AG09309 (cell line): ENCODE data around the gene IQGAP1.

Source experiments
- DNase-seq: peaks from one replicate; pipeline ENCODE4 v3.0.0-alpha.2; 2010; ENCODE audit warnings: low read depth
- H3K4me3 ChIP-seq: 2 replicates; pipeline ENCODE4 v1.5.1; 2011; ENCODE audit warnings: mild to moderate bottlenecking, low read depth, low read length, moderate library complexity; ENCODE audit not compliant: control insufficient read depth
- TF ChIP-seq, protein P1 (sequence below): IDR thresholded peaks from 2 replicates; pipeline ENCODE4 v1.5.1; 2011; ENCODE audit warnings: mild to moderate bottlenecking, low read depth, low read length, inconsistent platforms; ENCODE audit not compliant: insufficient read depth, control insufficient read depth; ENCODE audit errors: missing control alignments

IQGAP1 gene

DNA sequence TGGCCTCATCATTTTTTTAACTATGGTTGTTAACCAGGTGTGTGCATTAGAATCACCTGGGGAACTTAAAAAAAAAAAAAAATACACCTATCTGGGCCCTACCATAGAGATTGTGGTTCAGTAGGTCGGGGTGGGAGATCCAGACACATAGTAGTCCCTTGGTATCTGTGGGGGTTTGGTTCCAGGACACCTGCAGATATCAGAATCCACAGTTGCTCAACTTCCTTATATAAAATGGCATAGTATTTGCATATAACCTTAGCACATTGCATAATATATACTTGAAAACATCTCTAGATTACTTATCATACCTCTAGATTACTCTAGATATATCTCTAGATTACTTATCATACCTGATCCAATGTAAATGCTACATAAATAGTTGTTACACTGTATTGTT lies 5.0 kb downstream of the IQGAP1 start:
- no peak overlapping the region for H3K4me3 ChIP-seq
- DNase-seq: no peak
- TF ChIP-seq, protein P1, sequence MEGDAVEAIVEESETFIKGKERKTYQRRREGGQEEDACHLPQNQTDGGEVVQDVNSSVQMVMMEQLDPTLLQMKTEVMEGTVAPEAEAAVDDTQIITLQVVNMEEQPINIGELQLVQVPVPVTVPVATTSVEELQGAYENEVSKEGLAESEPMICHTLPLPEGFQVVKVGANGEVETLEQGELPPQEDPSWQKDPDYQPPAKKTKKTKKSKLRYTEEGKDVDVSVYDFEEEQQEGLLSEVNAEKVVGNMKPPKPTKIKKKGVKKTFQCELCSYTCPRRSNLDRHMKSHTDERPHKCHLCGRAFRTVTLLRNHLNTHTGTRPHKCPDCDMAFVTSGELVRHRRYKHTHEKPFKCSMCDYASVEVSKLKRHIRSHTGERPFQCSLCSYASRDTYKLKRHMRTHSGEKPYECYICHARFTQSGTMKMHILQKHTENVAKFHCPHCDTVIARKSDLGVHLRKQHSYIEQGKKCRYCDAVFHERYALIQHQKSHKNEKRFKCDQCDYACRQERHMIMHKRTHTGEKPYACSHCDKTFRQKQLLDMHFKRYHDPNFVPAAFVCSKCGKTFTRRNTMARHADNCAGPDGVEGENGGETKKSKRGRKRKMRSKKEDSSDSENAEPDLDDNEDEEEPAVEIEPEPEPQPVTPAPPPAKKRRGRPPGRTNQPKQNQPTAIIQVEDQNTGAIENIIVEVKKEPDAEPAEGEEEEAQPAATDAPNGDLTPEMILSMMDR: no peak

DNA sequence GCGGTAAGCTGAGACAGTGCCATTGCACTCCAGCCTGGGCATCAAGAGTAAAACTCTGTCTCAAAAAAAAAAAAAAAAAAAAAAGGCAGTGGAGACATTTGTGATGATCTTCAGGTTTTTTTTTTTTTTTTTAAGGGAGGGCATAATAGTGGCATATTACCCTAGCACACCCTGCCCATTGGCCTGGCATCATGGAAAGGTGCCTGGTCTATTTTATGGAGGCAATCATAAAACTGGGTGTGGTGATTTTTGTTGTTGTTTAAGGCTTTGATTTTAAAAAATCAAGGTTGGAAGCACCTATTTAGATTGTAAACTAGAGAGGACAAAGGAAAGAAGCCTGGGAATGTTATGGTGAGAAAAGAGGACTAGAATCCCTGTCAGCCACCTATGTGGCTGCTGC lies 6.0 kb downstream of the IQGAP1 start:
- no peak overlapping the region for H3K4me3 ChIP-seq
- TF ChIP-seq, protein P1: no peak
- no peak for DNase-seq

DNA sequence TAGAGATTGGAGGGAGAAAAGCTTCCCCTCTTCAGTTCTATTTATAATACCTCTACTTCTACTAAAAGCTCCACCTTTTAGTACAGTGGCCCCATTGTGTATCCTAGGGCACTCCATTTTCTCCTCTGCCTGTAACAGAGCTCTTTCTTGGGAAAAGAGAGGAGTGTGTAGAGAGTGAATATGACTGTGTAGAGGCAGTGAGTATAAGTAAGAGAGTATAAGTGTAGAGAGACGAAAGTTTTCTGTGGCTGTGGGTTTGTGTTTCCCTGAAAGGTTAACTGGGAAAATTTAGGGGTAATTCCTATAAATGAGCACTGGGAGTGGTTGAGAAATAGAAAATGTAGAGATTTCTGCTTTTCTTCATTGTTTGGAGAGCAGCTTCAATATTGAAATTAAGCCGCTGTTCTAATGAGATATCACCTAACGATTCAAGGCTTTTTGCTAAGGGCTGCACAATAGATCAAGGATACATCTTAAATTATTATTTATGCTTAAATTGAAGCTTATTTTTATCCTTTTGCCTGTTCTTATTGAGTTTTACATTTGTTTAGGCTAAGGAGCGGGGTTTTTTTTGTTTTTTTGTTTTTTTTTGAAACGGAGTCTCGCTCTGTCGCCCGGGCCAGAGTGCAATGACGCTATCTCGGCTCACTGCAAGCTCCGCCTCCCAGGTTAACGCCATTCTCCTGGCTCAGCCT lies 6.9 kb downstream of the IQGAP1 start:
- no peak overlapping the region for H3K4me3 ChIP-seq
- TF ChIP-seq, protein P1: no peak
- no peak for DNase-seq

DNA sequence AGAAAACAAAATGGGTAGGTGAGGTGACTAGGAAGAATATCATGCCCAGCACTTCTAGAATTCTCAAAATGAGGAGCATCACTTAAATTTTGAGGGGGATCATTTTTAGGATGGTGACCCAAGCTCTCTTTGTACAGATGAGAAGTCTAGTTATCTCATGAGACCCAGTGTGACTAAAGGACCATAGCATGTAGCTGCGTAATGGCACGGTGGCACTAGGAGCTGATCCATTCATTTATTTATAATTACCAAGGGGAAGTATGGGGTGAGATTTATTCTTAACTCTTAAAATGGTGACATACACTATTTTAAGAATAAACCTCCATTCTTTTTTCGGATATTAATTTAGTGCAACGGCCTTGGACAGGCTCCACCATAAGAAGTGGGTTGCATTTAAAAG lies 8.3 kb downstream of the IQGAP1 start:
- TF ChIP-seq, protein P1: no peak
- H3K4me3 ChIP-seq: no peak overlapping the region
- no peak for DNase-seq

DNA sequence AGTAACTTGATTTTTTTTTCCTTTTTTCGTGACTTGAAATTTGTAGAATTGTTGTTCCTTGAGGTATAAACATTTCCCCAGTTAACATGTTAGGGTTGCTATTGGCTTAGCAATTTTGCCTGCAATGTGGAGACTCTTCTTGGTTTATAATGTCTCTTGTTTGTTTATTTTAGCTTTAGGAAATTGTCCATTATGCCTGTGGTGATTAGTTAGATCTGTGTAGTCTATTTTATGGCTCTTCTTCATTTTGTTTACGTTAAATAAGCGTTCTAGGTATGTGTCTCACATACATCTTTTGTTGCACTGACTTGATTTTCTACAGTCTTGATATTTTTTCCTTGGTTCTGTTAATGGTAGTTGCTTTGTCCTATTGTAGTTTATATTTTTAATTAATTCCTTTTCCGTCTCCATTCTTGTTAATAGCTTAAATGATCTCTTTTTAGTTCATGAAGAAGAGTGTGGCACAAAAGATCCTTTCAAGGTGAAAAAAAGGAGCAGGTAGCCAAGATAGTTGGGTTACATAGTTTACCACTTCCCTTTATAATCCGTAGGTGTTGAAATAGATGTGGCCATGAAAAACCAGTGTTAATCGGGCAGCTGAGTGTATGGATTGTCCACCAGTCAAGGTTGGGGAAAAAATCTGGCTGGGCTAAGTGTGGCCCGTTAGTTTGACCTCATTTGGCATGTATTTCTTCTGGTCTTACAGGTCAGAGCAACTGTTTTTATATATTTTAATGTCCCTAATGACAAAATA lies 12.1 kb downstream of the IQGAP1 start:
- H3K4me3 ChIP-seq: no peak overlapping the region; the same call in 1 of the 2 replicates
- no peak for DNase-seq
- TF ChIP-seq, protein P1: no peak

DNA sequence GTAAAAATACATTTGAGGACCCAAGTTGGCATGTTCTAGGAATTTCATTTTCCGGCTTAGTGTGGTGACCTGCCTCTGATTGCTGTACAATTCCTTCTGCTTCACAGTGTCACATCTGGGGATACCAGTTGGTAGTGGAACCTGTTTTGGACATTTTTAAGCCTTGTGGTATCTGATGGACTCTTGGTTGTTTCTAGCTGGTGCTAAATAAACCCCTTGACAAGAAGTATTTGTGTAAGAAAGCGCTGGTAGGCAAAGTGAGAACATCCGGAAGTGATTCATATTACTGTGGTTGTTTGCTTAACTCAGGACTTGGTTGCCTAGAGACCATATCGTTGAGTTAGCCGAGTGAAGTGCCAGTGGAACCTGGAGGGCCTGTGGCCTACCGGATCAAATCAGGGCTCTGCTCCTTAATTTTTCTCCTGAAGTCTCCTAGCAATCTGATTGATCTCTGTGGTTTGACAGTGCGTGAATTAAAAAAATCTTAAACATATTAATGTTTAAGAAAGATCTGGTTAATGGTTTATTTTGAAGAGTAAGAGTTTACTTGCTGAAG lies 12.8 kb downstream of the IQGAP1 start:
- TF ChIP-seq, protein P1: no peak
- no peak overlapping the region; the same call in 1 of the 2 replicates for H3K4me3 ChIP-seq
- peak; percentile 85 for DNase-seq
